ENCODE data around the gene MBD3L2. TPM values are rescaled to one million over a fixed set of nuclear protein-coding genes. Genes with fewer than 3 reads are reported as not detected.

The MBD3L2 gene
- polyA plus RNA-seq, 3 donors: not detected

- no peaks in the 10 kb centered on the region for H4K20me1 ChIP-seq (ENCODE audit: insufficient read depth, low read length)
- peaks cover 2 to 9% (median 4%) of the 10 kb centered on the region in 7 donors for H3K9me3 Mint-ChIP-seq
- no peaks in the 10 kb centered on the region for H3K36me3 Mint-ChIP-seq
- intact Hi-C loops (cut with micrococcal nuclease): no loop called here
- no peak overlapping the region for H2AFZ ChIP-seq (ENCODE audit: insufficient read depth, low read depth, low read length, poor library complexity, severe bottlenecking)
- 75% methylated on average over 2 of the region's 3 CpGs for WGBS (ENCODE audit: insufficient coverage)
- H3K4me1 ChIP-seq (ENCODE audit: control insufficient read depth in 1 of 2, insufficient read depth in 2 of 2, low read length in 2 of 2): peaks cover 38 to 51% of the 10 kb centered on the region in 2 donors
- no peaks in the 10 kb centered on the region for H3K79me2 ChIP-seq (ENCODE audit: insufficient read depth, low read length)
- H3K4me1 Mint-ChIP-seq: peaks cover 29% of the 10 kb centered on the region
- peak overlapping the region in 1 of 3 experiments; percentile 50 for H3K4me3 ChIP-seq (replicated peaks in 1 of 3; ENCODE audit: low read depth in 2 of 3, low read length in 3 of 3)
- DNase-seq: peak; percentile 21 to 32 (median 22)
- peaks cover 1 to 3% (median 3%) of the 10 kb centered on the region in 3 donors for H3K27me3 Mint-ChIP-seq (ENCODE audit: low read depth in 3 of 3)
- TF ChIP-seq CTCF (IDR thresholded peaks at IDR 0.05): no peak
- H3K9me3 ChIP-seq (replicated peaks in 1 of 2; ENCODE audit: control insufficient read depth in 1 of 2, insufficient read depth in 1 of 2, low read length in 2 of 2): no peaks in the 10 kb centered on the region
- peak overlapping the region in 1 of 2 donors; percentile 77 for H3K4me3 Mint-ChIP-seq
- H3K4me2 ChIP-seq (replicated peaks; ENCODE audit: extremely low read depth, low read length, poor library complexity, severe bottlenecking): peak overlapping the region; percentile 60
- H3K9ac ChIP-seq (ENCODE audit: insufficient read depth, low read length, poor library complexity, severe bottlenecking): no peak overlapping the region
- H3K27ac ChIP-seq (ENCODE audit: low read depth in 1 of 2, low read length in 2 of 2): peak overlapping the region; percentile 45 to 76
- no peaks in the 10 kb centered on the region for H3K27me3 ChIP-seq (ENCODE audit: control insufficient read depth in 2 of 2, insufficient read depth in 2 of 2, low read length in 2 of 2)
- H3K27ac Mint-ChIP-seq: peak overlapping the region; percentile 53 to 95 (median 91)
- no peaks in the 10 kb centered on the region for H3K36me3 ChIP-seq (replicated peaks in 1 of 2; ENCODE audit: control insufficient read depth in 1 of 2, insufficient read depth in 2 of 2, low read length in 2 of 2)
Observed at GRCh38 chr19:7000333-7000732, 48.8 kb upstream of the MBD3L2 start.

GRCh38 chr19:7000816-7001215 lies 48.3 kb upstream of the MBD3L2 start:
- no peak for TF ChIP-seq CTCF (IDR thresholded peaks at IDR 0.05)
- H3K27me3 Mint-ChIP-seq (ENCODE audit: low read depth in 3 of 3): peaks cover 1 to 2% (median 1%) of the 10 kb centered on the region in 3 donors
- H3K9ac ChIP-seq (ENCODE audit: insufficient read depth, low read length, poor library complexity, severe bottlenecking): no peak overlapping the region
- H4K20me1 ChIP-seq (ENCODE audit: insufficient read depth, low read length): no peaks in the 10 kb centered on the region
- H3K27ac ChIP-seq (ENCODE audit: low read depth in 1 of 2, low read length in 2 of 2): peak overlapping the region; percentile 45 to 76
- no peaks in the 10 kb centered on the region for H3K36me3 Mint-ChIP-seq
- peak overlapping the region in 1 of 2 donors; percentile 77 for H3K4me3 Mint-ChIP-seq
- H3K36me3 ChIP-seq (replicated peaks in 1 of 2; ENCODE audit: control insufficient read depth in 1 of 2, insufficient read depth in 2 of 2, low read length in 2 of 2): no peaks in the 10 kb centered on the region
- DNase-seq: peak in 2 of 3 donors; percentile 39 to 54
- peak overlapping the region; percentile 60 for H3K4me2 ChIP-seq (replicated peaks; ENCODE audit: extremely low read depth, low read length, poor library complexity, severe bottlenecking)
- intact Hi-C loops (cut with micrococcal nuclease): no loop called here
- H3K4me1 Mint-ChIP-seq: peaks cover 29% of the 10 kb centered on the region
- H2AFZ ChIP-seq (ENCODE audit: insufficient read depth, low read depth, low read length, poor library complexity, severe bottlenecking): no peak overlapping the region
- no peaks in the 10 kb centered on the region for H3K79me2 ChIP-seq (ENCODE audit: insufficient read depth, low read length)
- H3K9me3 Mint-ChIP-seq: peaks cover 0 to 8% (median 3%) of the 10 kb centered on the region in 7 donors
- peak overlapping the region in 1 of 3 experiments; percentile 50 for H3K4me3 ChIP-seq (replicated peaks in 1 of 3; ENCODE audit: low read depth in 2 of 3, low read length in 3 of 3)
- H3K9me3 ChIP-seq (replicated peaks in 1 of 2; ENCODE audit: control insufficient read depth in 1 of 2, insufficient read depth in 1 of 2, low read length in 2 of 2): no peaks in the 10 kb centered on the region
- WGBS (ENCODE audit: insufficient coverage): 43% methylated on average over 1 of the region's 1 CpG
- peaks cover 38 to 51% of the 10 kb centered on the region in 2 donors for H3K4me1 ChIP-seq (ENCODE audit: control insufficient read depth in 1 of 2, insufficient read depth in 2 of 2, low read length in 2 of 2)
- H3K27me3 ChIP-seq (ENCODE audit: control insufficient read depth in 2 of 2, insufficient read depth in 2 of 2, low read length in 2 of 2): no peaks in the 10 kb centered on the region
- H3K27ac Mint-ChIP-seq: peak overlapping the region in 6 of 7 donors; percentile 64 to 95 (median 91)
